HS-5 (cell line): ENCODE results near the gene PTRH2.

Source experiments
- DNase-seq: peaks from one replicate; pipeline ENCODE4 v3.0.0-alpha.2; 2012; ENCODE audit warnings: low read depth

Gene PTRH2

DNA sequence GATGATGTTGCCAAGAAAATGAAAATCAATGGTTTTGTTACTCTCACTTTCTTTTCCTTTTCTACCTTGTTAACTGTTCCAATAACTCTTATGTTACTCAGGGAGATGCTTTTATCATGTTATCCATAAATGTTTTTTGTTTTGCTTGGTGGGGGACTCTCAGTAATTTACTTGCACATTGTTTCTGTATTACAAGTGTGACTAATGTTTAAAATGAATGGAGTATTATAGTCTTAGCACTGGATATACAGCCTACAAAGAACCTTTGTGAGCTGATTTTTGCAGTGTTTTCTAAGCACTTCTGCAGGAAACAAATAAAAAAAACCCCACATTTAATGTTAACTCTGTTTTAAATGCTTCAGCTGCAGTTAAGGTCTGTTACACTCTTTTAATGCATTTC, 12.3 kb upstream of the PTRH2 start:
- DNase-seq, result no peak

DNA sequence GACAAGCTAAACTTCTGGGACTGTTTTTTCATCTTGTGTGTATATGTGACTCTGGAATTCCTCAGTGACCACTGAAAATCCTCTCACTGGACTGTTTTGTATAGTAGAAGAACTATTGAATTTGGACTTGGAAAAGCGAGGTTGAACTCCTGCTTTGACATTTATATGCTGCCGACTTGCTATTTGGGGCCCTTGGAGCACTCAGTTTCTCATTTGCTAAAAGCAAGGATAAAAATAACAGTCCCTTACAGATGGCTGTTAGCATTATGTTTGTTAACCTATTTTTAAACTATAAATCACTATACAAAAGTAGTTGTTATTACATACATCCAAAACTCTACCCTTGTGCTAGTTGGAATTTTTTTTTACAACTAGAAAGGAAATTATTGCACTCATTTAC, 9.2 kb upstream of the PTRH2 start:
- no peak for DNase-seq

DNA sequence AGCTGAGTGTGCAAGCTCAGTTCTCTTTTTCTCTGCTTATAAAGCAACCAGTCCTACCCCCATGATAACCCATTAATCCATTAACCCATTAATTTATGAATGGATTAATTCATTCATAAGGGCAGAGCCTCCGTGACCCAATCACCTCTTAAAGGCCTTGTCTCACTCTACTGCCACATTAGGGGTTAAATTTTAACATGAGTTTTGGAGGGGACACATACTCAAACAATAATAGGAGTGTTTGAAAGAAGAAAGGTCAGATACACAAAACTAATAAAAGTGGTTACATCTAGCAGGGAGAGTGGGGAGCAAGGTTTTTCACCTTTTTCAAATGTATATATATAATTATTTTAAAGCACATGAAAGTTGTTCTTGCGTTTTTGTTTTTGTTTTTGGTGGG, 7.0 kb upstream of the PTRH2 start:
- DNase-seq, result no peak

DNA sequence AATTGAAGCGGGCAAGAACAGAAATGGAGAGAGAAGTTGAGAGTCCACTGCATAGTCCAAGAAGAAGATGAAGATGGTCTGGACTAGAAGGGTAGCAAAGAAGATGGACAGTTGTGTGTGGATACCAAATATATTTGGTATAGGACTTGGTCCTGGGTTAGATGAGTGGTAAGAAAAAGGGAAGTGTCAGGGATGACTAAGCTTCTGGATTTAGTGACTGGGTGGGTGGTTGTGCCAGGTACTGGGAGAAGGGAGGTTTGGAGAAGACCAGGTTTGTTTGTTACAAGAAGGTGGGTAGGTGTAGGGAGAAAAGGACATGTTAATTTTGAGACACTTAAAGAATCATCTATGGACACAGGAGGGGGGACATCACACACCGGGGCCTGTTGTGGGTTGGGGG, 5.6 kb upstream of the PTRH2 start:
- DNase-seq, result no peak

DNA sequence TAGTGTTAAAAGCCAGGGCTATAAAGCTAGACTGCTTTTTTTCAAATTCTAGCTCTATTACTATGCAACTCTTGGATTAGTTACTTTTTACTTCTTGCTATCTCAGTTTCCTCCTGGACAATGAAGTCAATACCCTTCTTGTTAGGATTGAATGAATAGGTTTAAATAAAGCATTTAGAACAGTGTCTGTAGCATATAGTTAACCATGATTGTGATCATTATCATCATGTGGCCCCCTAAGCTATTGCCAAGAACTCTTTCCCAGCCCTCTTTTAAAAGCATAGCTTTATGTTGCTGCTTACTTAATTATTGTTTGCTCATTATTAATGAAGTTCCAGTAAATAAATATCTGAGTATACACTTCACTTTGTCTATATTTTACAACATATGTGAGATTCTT, 4.7 kb upstream of the PTRH2 start:
- DNase-seq, result no peak

DNA sequence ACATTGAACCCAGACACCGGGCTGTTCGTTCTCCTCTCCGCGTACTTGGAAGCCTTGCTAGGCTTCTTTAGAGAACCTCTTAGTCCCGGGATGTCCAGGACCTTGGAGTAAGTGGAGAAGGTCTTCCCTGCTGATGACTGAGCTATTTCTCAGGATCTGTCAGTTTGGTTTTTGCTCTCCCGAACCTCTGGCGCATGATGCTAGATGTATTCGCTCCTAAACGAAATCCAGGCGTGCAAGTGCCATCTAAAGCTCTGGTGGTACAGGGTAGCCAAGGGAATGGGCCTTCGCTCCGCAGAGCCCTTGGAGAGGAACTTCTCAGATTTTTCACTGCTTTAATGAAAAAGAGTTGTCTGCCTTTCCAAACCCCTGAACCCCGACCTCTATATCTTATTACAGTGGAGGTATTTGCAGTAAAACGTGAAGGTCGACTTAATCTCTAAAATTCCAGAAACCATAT, 771 bp upstream of the PTRH2 start:
- DNase-seq, result no peak

DNA sequence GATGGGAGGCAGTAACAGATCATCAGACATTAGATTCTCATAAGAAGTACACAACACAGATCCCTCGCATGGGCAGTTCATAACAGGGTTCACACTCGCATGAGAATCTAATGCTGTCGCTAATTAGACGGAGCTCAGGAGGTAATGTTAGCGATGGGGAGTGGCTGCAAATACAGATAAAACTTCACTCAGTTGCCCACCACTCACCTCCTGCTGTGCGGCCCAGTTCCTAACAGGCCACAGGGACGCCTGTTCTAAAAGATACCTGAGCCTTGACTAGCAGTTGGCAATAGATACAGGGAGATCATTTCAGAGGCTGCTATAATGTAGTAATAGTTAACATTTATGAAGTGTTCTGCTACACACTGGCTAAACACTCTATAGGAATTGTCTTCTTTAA, 4.9 kb downstream of the PTRH2 start:
- DNase-seq, result no peak

DNA sequence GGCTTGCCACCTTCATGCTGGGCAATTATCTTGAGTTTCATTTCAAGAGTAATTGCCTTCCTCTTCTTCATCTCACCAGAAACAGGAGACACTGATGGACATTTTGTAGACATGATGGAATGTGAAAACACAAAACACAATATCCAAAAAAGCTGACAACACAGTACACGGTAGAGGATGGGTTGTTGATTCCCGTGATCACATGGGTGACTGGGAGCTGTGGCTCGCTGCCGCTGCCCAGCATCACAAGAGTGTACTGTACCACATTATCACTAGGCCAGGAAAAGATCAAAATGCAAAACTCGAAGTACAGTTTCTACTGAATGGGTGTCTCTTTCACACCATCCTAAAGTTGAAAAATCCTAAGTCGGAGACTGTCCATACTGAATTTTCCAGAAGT, 7.4 kb downstream of the PTRH2 start:
- DNase-seq, result no peak

DNA sequence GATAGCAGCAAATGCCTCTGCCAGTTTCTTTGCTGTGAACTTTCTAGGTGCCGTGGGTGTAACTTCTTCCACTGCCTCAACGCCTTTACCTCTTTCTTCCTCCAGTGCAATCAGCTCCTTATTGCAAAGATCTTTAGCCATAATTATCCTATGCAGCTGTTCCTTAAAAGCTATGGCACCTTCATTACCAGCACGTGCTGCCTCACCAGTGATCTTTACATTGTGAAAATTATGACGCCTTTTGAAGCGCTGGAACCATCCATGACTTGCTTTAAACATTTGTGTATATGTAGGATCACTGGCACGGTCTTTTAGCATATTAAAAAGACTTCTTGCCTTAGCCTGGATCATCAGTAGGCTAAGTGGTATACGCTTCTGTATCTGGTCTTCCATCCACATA, 8.0 kb downstream of the PTRH2 start:
- DNase-seq, result no peak

DNA sequence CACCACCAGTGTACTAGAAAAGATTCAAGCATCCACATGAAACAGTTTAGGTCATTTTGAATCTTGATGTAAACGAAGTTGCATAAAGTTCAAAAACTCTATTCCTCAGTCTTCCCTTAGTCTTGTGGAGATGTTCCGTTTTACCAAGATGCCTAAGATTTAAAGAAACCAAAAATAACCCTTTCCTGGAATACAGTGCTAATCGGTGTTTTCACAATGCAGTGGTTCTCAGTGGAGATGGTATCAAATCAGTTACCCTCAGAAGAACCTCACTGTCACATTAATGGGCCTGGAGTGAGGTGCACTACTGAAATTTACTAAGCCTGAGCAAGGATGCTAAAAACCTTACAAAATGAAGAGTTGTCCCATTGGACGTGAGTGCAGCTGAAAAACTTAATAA, 9.1 kb downstream of the PTRH2 start:
- DNase-seq, result no peak

DNA sequence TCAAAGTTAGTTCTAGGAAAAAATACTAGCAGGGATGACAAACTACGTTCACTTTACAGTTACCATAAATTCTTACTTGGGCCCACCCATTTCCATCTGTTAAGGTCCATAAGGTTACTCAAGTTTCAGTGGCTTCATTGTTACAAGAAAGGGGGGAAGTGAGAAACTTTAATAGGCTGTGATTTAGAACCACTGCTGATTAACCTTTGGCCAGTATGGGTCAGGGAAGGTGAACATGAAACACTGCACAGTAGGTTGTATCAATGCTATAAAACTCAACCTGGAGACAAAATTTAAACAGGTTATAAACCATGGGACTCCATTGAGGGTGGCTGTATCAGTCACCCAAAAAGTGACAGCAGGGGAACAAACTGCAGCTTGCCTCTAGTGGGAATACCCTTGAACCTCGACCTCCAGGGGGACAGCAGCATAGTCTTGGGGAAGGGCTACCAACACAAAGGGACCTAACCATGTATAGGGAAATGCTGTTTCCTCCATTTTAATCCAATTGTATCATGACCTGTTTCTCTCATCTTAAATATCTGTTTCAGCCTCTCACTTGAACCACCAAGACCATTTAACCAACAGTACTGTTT, 10.4 kb downstream of the PTRH2 start:
- DNase-seq, result no peak

DNA sequence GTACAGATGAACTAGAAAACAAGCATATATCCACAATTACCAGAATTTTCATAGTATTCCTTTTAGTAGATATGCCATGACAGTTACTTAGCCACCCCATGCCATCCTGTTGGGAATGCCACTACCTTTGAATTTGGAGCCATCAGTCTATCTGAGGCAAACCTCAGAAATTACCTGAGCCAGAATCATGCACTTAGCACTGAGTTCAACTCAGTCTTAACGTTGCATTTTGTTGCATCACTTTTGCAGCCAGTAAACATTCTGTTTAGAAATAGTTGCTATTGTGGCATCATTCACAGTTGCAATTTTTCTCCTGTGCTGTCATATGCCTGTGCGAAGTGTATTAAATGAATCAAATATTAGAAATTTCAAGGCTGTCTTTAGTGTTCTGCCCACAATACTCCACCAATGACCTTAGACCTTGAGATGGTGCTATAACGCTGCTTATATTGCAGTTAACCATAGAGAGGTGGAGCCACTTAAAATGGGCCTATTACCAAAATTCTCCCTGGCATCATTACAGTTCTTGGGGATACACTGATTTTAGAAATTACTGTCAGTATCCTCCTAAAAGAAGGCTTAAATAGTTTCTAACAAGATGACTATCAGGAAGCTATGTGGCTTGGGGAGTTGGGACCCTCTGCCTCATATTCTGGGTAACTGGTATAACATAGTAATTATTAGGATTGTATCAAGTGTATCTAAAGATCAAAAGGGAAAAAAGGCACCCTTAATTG, 11.1 kb downstream of the PTRH2 start:
- DNase-seq, result no peak

DNA sequence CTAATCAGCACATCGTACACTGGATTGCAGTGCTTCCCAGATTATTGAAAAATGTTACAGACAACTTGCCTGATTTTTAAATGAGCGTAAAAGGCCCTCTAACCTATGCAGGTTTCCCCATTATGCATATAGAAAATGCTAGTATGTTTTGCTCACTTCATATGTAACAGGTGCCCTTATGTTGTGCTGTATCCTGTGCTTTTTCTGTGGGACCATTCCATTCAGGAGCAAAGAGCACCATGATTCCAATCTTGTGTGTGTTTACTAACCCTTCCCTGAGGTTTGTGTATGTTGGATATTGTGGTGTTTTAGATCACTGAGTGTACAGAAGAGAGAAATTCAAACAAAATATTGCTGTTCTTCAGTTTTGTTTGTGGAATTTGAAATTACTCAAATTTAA, 12.9 kb downstream of the PTRH2 start:
- DNase-seq, result no peak

DNA sequence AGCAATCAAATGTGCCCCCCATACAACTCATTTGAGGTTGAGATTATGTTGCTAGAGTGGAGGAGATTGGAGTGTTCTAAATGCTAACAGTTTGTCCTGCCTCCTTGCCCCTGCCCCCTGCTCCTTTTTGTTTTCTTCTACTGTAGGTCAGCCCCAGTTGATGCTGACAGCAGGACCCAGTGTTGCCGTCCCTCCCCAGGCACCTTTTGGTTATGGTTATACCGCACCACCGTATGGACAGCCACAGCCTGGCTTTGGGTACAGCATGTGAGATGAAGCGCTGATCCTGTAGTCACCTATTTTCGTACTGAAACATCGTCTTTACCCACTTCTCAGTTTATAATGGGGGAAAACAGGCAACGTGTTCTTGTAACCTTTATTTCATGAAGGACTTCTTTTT, 13.6 kb downstream of the PTRH2 start:
- no peak for DNase-seq

DNA sequence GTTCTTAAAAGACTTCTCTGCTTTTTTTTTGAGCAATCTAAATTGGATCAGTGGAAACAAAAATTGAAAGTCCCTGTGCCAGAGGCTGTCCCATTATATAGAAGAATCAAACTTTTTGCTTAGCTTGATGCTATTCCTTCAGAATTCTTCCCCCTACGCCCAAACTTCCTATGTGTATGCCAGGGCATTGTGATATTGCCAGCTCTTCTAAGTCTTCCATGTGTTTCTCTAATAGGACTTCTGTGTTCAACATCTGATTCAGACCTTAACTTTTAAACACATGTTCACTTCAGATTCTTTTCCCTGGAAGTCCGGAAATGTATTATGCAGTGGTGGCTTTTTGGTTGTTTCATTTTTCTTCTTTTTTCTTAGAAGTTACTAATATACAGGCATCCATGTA, 18.7 kb downstream of the PTRH2 start:
- DNase-seq, result no peak

DNA sequence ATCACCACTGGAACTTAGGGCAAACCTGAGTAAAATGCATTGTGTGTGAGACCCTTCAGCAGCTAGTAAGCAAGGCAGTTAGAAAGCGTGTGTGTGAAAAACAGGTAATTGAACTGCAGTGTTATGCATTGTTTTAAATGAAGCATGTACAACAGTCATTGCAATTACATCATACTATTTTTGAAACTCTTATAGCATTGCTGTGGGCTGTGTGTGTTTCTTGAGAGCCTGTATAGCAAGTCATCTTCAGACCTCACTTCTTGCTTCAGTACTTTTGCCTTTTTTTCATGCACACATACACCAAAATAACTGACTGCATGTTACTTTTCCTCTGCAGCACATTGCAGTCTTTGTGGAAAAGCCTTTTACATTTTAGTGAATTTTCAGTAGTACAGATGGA, 19.2 kb downstream of the PTRH2 start:
- DNase-seq, result no peak

DNA sequence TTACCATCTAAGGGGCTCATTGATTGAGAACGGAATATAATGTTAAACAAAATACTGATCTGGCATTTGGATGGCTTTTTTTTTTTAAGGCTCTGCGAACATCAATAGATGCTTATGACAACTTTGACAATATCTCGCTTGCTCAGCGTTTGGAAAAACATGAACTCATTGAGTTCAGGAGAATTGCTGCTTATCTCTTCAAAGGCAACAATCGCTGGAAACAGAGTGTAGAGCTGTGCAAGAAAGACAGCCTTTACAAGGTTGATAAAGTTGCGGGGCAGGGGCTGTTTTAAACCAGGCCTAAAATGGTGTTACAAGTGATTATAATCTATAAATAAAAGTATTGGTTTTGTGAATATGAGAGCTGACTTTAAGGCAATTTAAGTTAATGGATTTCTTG, 22.3 kb downstream of the PTRH2 start:
- no peak for DNase-seq

DNA sequence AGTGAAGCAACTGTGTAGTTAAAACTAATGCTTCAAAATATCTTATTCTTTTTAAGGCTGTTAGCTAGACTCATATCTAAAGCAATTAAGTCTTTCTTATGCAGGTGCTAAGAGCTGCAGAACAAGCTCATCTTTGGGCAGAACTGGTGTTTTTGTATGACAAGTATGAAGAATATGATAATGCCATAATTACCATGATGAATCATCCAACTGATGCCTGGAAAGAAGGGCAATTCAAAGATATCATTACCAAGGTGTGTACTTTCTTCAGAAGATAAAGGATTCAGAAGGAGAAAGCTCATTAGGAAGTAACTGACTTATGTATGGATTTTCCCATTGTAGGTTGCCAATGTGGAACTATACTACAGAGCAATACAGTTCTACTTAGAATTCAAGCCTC, 23.9 kb downstream of the PTRH2 start:
- no peak for DNase-seq

DNA sequence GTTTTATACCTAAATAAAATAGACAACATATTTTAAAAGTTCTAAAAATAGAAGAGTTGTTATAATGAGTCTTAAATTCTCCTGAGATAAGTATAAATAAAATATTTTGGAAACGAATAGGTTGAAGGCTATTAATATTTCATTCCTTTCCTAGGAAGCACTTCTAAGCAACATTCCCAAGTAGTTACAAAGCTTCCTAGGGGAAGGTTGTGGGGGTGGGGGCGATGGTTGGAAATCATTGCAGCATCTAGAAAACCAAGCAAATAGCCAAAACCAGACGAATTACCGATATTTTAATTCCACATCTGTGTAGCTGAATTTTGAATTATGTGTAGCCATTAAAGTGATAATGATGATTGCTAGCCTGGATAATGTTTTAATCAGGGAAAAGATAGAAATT, 26.9 kb downstream of the PTRH2 start:
- DNase-seq, result no peak

DNA sequence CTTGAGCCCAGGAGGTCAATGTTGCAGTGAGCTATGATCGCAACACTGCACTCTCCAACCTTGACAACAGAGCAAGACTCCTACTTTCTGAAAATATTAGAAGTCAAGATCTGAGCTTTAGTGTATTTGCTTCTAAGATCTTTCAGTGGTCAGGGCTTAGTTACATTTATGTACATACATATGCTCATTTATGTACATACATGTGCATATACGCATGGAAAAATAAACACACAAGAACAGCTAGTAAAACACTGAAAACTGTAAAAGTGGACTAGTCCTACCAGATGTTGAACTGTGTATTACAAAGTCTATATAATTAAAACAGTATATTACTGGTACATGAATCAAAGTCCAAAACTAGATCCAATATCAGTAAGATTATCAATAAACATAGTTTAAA, 28.3 kb downstream of the PTRH2 start:
- no peak for DNase-seq

DNA sequence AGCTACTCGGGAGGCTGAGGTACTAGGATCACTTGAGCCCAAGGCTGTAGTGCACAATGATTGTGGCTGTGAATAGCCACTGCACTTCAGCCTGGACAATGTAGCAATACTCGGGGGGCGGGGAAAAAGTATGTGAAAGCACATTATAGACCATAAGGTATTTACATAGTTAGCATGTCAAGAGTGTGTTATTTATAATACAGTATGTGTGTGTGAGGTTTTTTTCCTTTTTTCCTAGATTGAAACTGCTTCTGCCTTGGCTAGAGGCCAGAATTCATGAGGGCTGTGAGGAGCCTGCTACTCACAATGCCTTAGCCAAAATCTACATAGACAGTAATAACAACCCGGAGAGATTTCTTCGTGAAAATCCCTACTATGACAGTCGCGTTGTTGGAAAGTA, 30.5 kb downstream of the PTRH2 start:
- no peak for DNase-seq

DNA sequence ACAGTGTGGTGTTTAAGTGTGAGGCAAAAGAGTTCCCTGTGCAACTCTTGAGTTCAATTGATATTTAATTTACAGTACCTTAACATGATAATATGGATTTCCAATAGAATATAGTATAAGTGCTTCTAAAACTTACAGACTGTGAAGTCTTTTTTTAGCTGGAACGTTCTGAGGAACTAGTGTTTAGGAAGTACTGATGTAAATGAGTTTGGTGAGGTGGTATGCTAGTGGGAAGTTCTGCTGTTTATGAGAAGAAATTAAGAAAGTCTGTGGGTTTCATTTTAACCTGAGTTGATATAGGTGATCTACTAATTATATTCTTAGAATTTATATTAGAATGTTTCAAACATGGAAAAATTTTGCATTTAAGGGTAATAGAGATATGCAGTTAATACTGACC, 32.0 kb downstream of the PTRH2 start:
- DNase-seq, result no peak

DNA sequence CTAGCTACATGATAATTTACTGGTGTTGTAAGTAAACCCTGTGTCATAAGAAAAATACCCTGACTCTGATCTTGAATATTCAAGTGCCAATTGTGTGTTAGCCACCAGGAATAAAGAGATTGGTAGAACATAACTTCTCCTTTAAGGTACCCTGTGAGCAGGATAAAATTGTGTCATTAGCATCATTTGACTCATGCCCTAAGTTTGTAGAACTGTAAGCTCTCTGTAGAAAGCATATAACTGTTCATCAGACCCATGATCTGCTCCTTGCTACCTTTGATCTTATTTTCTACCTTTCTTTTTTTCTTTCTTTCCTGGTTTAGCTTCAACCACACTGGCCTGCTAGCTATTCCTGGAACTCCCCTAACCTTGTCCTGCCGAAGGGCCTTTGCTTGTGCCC, 35.8 kb downstream of the PTRH2 start:
- DNase-seq, result no peak

DNA sequence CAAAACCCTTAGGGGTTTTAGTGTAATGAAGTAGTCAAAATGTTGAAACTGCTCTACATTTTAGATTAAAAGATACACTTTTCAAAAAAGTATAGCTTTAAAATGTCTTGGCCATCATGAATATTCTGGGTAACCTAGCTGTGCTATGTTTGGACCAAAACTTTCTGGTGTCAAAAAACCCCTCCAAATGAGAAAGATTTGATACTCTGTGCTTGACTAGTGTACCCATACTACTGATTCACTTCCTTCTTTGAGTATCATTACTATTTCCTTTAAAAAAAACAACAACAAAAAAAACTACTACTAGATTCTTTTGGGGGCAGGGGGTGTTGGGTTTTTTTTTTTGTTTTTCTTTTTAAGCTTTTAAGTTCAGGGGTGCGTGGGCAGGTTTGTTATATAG, 37.3 kb downstream of the PTRH2 start:
- no peak for DNase-seq
